Testis (tissue), 3 donors: ENCODE results near the gene INSIG1. TPM values are rescaled to one million over a fixed set of nuclear protein-coding genes. Genes with fewer than 3 reads are reported as not detected.

Experiments used
- DNase-seq: peaks from one replicate; pipeline ENCODE4 v3.0.0-alpha.2; 2019
- H3K27ac ChIP-seq, 2 donors: fragments of 200-600 bp; sonication (generic); one replicate each; pipeline ENCODE4 v1.5.1; 2019
- H3K27me3 ChIP-seq: fragments of 200-600 bp; sonication (generic); one replicate; pipeline ENCODE4 v1.5.1; 2019
- H3K36me3 ChIP-seq: fragments of 200-600 bp; sonication (generic); one replicate; pipeline ENCODE4 v1.5.1; 2017; ENCODE audit warnings: low read depth; ENCODE audit errors: missing control alignments
- H3K4me1 ChIP-seq: fragments of 200-600 bp; sonication (generic); one replicate; pipeline ENCODE4 v1.5.1; 2019
- H3K4me3 ChIP-seq, 2 donors: fragments of 200-600 bp; sonication (generic); one replicate each; pipeline ENCODE4 v1.5.1; 2017 to 2019
- H3K9me3 ChIP-seq: fragments of 200-600 bp; sonication (generic); one replicate; pipeline ENCODE4 v1.5.1; 2017
- CTCF ChIP-seq, 3 experiments: fragments of 450-650 bp in 2 of 3; fragments of 200-600 bp in 1 of 3; sonication (generic) in 1 of 3; IDR thresholded peaks; one replicate each; pipeline ENCODE4 v1.5.1; 2016 to 2019; ENCODE audit warnings: antibody characterized with exemption in 3 of 3, mild to moderate bottlenecking in 2 of 3, moderate library complexity in 1 of 3
- POLR2A ChIP-seq: fragments of 450-650 bp; IDR thresholded peaks from one replicate; pipeline ENCODE4 v1.6.1; 2017; ENCODE audit warnings: antibody characterized with exemption, mild to moderate bottlenecking, moderate library complexity
- WGBS, 2 donors: methylation state at CpG; one replicate each; pipeline ENCODE4 v1.1.5; 2018; 5-methylcytosine and 5-hydroxymethylcytosine counted together
- intact Hi-C: fragments of 100-400 bp; cut with DNase I; formaldehyde crosslinking; loops from one replicate; pipeline ENCODE4 v1.15.1; 2023; ENCODE audit warnings: low total_unique reads
- polyA plus RNA-seq: library from polyadenylated mRNA; stranded (reverse); fragments of 350-450 nt; fragmentation: Illumina TruSeq; extraction: RNeasy Lipid Tissue Mini Kit (QIAGEN cat#74804); gene quantifications from one replicate; pipeline ENCODE4 v1.2.3, GENCODE V29; 2014; ENCODE audit warnings: low read depth, low replicate concordance; ENCODE audit not compliant: insufficient read depth
- total RNA-seq, 2 donors: library from RNA; depleted of rRNA; stranded (reverse); fragments of >200 nt; gene quantifications; one replicate each; pipeline ENCODE4 v1.2.3, GENCODE V29; 2016

The INSIG1 gene
- total and polyA plus RNA-seq, 3 donors from 2014 or later, result 52.7 to 118 (median 89.7) TPM

DNA sequence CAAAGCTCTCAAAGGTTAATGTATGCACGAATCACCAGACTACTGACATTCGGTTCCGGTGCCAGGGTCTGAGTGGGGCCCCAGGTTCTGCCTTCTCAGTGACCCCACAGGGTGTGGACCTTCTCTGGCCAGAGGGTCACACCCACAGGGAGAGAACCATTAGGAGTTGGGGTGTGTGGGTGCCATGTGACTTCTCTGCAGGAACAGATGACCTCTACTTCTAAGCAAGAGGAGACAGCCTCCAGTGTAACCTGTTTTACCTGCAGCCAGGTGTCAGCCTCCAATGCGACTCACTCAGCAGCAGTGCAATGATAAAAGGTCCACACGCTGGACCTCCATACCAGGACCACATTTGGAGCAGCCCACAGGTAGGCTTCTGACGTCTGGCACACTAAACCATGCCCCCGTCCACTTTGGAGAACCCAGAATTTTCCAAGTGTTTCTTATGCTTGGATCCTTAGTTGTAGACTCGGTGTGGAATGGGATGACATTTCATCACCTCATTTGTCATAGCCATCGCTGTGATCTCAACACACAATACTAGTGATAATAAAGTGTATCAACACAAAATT is 16.2 kb upstream of the INSIG1 start:
- Histone ChIP-seq H3K9me3 (no peaks in the 10 kb centered on the region), H3K36me3 (no peaks in the 10 kb centered on the region), H3K27me3 (no peaks in the 10 kb centered on the region), H3K4me3 (no peak overlapping the region), H3K4me1 (no peaks in the 10 kb centered on the region), H3K27ac (no peak overlapping the region)
- WGBS, 2 donors, result 90% methylated on average over 8 to 9 of the region's 9 CpGs
- DNase-seq, result no peak
- intact Hi-C loops, result no loop called here
- no peak for TF ChIP-seq CTCF (IDR thresholded peaks at IDR 0.05)
- no peak for TF ChIP-seq POLR2A

GRCh38 chr7:155282671-155283070 is 15.0 kb upstream of the INSIG1 start:
- H3K36me3 ChIP-seq, result no peaks in the 10 kb centered on the region
- H3K4me3 ChIP-seq, result no peak overlapping the region
- 75 to 83% methylated on average over 6 of the region's 6 CpGs for WGBS, 2 donors
- no peaks in the 10 kb centered on the region for H3K27me3 ChIP-seq
- no peak overlapping the region for H3K27ac ChIP-seq
- H3K9me3 ChIP-seq, result no peaks in the 10 kb centered on the region
- H3K4me1 ChIP-seq, result no peaks in the 10 kb centered on the region
- intact Hi-C loops, result no loop called here
- TF ChIP-seq POLR2A, result no peak
- no peak for TF ChIP-seq CTCF (IDR thresholded peaks at IDR 0.05)
- no peak for DNase-seq

- intact Hi-C loops, result no loop called here
- Histone ChIP-seq H3K27me3 (no peaks in the 10 kb centered on the region), H3K4me3 (no peak overlapping the region), H3K36me3 (no peaks in the 10 kb centered on the region), H3K4me1 (no peaks in the 10 kb centered on the region), H3K9me3 (no peaks in the 10 kb centered on the region), H3K27ac (no peak overlapping the region)
- no peak for DNase-seq
- no peak for TF ChIP-seq CTCF (IDR thresholded peaks at IDR 0.05)
- TF ChIP-seq POLR2A, result no peak
- 75% methylated on average over 2 of the region's 2 CpGs for WGBS, 2 donors
These were observed 14.0 kb upstream of the INSIG1 start for GRCh38 chr7:155283565-155284194.

DNA sequence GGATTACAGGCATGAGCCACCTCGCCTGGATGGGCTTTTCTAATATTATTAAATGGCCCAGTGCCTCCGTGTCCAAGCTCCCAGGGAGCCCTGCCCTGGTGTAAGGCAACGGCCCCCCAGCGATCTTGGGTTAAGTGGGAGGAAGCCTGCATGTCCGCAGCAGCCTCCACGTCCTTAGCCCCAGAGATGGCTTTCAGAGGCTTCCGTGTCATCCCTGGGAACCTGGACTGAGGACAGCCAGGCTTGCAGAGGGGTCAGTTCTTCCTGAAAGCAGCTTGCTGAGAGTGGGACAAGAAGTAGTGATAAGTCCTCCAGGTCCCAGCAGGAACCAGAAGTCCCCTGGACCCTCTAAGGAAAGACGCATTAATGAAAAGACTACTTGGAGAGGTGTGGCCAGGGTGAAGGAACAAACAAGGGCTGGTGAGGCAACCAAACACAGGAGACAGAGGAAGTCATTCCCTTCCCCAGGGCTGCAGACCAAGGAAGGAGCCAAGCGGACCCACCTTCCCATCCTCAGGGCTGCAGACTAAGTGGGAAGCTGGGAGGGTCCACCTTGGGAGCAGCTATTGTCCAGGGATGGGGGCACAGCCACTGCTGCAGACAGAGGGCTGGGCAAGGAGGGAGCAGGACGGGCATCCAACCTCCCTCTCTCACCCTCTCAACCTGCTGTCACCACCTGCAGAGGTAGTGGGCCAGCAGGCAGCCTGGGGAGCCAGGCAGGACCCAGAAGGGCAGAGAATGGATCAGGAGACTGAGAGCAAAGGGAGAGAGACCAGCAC is 13.0 kb upstream of the INSIG1 start:
- Histone ChIP-seq H3K27ac (no peak overlapping the region), H3K36me3 (no peaks in the 10 kb centered on the region), H3K9me3 (no peaks in the 10 kb centered on the region), H3K4me1 (no peaks in the 10 kb centered on the region), H3K4me3 (no peak overlapping the region), H3K27me3 (no peaks in the 10 kb centered on the region)
- WGBS, 2 donors, result 91% methylated on average over 6 to 10 of the region's 10 CpGs
- TF ChIP-seq POLR2A (no peak), CTCF (IDR thresholded peaks at IDR 0.05) (no peak)
- no peak for DNase-seq
- intact Hi-C loops, result no loop called here
